NCI-H2029 treated with DMSO at 0.1 percent for 48 hours (cell line): ENCODE data around the gene MYL10.

Source experiments
- DNase-seq: peaks from one replicate; lab custom pipeline; 2025; lab: John Stamatoyannopoulos, UW

The MYL10 gene

DNA sequence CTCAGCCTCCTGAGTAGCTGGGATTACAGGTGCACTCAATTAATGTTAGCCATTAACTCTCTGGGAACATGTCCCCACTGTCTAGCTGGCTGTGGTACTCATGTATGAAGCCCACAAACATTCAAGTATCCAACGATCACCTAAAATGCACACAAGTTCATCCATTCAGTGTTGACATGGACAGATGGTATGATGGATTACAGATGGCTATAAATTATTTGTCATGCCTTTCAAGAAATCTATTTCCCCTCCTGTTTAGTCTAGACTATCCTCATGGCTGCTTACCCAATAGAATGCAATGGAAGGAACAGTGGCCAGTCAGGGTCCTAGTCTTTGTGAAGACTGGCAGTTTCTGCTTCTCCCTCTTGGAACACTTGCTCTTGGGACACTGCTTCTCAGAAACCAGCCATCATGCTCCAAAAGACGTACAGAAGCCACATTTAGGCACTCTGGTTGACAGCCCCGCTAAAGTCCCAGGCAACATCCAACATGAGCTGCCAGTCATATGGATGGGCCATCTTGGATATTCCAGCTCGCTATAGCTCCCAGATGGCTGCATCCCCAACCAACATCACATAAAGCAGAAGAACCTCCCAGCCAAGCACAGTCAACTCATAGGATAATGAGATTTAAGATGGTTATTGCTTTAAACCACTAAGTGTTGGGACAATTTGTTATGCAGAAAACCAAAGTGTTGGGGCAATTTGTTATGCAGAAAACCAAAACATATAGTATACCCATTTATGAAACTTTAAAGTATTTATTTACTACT lies 33.1 kb downstream of the MYL10 start:
- DNase-seq: no peak

DNA sequence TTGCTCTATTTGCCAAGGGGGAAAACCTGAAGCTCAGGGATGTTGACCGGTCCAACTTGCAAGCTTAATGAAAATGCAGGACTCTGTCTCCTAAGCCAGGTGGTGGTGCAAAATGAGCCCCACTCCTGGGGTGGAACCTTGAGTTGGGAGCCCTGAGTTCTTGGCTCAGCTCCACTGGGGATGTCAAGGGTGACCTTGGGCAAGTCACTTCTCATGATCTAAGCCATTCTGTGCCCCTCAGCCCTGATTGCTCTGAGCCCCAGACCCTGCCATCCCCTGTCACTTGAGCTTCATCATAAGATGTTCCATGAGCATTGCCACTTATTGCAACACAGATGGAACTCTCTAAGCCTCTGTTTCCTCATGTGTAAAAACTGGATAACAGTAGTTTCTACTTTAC lies 33.9 kb downstream of the MYL10 start:
- DNase-seq: no peak

DNA sequence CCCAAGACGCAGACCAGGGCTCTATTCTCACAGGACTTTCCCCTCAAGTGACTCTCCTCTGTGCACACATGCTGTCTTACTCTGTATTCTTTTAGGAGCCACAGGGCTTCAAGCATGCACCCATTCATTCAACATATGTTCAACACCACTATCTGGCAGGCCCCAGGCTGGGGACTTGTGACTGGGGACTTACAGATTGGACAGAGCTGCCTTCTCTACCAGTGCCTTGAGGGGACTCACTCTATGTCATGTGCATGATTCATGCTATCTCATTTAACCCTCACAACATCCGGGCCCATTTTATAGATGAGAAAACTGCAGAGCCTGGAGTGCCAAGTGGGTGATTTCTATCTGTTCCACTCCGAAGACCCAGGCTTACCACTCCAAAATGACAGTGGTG lies 34.3 kb downstream of the MYL10 start:
- DNase-seq: no peak

- no peak for DNase-seq
Measured at GRCh38 chr7:101593556-101593955, 35.5 kb downstream of the MYL10 start.

GRCh38 chr7:101591504-101591903 lies 37.6 kb downstream of the MYL10 start:
- no peak for DNase-seq

DNA sequence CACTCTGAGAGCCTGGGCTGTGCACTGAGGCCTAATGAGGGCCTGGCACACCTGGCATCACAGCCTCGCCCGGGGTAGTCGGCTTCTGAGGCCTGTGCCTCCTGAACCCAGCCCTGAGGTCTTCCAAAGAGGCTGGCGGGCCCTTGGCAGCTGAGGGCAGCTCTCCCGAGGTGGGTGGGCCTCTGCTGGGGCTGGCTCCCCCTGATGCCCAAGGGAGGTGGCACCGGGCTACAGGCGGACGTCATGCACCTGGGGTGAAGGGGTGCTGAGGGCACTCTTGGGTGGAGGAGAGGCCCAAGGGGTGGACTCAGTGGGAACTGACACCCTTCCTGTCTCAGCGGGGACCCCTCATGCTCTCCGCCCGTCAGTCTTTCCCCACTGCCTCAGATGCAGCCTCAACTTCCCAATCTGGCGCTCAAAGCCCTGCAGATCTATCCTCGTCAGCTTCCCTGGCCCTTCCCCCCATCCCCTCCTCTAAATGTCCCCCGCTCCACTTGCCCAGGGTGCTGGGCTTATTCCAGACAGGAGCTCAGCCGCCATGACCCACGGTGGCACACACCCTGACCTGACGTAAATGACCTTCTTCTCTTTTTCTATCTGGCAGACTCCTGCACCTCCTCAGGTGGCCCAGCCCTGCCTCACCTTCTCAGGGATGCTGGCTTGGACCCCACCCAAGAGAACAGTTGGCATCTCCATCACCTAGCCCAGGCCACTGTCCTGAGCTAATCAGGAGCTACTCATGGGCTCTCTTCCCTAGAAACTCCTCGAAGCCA lies 38.2 kb downstream of the MYL10 start:
- no peak for DNase-seq

GRCh38 chr7:101589976-101590662 lies 39.0 kb downstream of the MYL10 start:
- DNase-seq: no peak

DNA sequence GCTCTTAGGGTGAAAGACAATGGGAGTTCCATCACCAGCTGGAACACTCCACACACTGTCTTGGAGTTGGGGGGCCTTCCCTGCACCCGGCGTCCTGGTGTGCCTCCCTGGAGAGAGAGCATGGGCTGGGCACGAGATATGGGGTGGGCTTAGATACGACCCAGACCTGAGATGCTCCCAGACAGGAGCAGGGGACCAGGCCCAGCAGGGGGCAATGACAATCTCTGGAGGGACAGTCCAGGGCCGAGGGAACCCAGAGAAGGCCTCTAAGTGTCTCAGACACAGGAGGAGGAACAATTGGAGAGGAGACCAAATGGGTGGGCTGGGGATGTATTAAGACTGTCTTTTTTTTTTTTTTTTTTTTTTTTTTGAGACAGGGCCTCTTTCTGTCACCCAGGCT lies 40.0 kb downstream of the MYL10 start:
- DNase-seq: no peak

GRCh38 chr7:101588131-101588935 lies 40.8 kb downstream of the MYL10 start:
- DNase-seq: no peak

DNA sequence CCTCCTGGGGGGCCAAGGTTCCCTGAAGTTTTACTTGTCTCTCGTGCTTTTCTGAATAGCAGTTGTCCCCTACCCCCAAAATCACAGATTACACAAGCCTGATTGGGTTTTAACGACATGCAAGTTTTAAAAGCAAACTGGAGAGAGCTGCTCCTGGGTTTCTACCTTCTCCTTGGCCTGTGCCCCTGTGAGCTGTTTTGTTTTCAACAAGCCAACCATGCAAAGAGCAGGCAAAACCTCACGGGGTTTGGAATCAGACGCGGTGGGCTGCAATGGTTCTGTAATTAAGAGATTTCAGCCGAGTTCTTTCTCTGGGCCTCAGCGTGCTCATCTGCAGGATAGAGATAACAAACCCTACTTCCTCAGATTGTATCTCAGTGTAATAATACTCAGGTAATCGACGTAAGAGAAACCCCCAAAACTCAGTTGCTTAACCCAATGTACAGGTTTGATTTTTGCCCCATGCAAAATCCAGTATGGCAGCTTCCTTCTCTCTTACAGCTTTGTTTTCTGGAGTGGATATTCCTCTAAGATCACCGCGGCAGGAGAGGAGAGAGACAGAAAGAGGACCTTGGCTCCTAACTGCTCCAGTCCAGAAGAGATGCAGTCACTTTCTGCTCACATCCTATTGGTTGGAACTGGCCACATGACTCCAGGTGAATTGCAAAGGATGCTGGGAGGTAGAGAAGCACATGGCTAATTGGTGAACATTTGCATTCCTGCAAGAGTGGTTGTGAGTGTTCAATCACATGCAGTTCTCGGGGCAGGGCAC lies 42.0 kb downstream of the MYL10 start:
- no peak for DNase-seq

- DNase-seq: no peak
Measured at GRCh38 chr7:101586078-101586905, 42.8 kb downstream of the MYL10 start.

GRCh38 chr7:101582971-101583370 lies 46.1 kb downstream of the MYL10 start:
- DNase-seq: no peak

DNA sequence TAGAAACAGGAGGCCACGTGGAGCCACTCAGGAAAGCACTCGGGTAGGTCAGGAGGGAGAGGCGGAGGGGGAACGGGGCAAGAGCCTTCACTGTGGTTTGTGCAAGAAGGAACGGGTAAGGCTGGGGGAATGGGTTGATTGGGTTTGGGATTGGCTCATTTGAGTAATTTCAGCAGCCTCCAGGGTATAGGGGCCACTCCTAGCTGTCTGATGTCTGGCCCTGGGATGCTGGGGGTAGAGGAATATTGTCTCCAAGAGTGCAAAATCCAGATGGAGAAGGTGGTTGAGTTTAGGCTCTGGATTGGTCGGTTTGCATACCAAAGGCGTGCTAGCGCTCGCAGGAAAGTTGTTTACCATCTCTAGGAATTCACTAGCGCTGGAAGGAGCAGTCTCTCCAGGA lies 47.2 kb downstream of the MYL10 start:
- no peak for DNase-seq

- DNase-seq: no peak
Measured at GRCh38 chr7:101580596-101580995, 48.5 kb downstream of the MYL10 start.

DNA sequence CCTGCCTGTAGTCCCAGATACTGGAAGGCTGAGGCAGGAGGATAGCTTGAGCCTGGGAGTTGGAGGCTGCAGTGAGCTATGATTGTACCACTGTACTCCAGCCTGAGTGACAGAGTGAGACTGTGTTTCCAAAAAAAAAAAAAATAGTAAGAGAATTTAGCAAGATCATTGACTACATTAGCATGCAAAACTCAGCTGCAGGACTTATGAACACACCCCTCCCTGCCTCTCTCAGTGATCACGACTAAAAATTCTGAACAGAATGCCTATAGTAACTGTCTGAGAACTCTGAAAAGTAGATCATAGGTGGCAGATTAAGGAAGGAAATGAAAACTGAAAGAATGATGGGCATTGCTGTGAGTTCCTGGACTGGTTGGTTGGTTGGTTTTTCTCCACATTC lies 50.5 kb downstream of the MYL10 start:
- DNase-seq: no peak

DNA sequence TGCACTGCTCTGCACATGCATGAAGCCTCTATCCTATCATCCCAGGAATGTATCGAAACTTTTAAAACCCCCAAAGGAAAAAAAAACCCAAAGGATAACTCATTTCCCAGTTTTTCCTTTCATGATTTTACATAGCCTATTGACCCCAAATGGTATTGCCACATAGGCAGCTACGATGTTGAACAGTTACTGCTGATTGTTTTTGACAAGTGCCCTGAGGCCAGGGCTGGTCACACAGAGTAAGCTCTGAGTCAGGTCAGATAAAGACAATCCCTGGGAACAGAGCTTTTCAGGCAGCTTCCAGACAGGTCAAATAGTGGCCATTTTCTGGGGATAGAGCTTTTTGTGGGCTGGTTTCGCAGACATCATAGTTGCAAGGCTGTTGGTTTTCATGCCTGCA lies 52.1 kb downstream of the MYL10 start:
- no peak for DNase-seq

GRCh38 chr7:101575721-101576120 lies 53.4 kb downstream of the MYL10 start:
- no peak for DNase-seq

- no peak for DNase-seq
Measured at GRCh38 chr7:101575168-101575567, 53.9 kb downstream of the MYL10 start.

- no peak for DNase-seq
Measured at GRCh38 chr7:101572156-101572555, 56.9 kb downstream of the MYL10 start.

GRCh38 chr7:101567230-101567629 lies 61.9 kb downstream of the MYL10 start:
- no peak for DNase-seq
